Stimulated activated CD8-positive, alpha-beta memory T cell treated with anti-CD3 and anti-CD28 coated beads, Interleukin-7, amount 100 ng/mL, for 1 hour (primary cell): ENCODE data around the gene CYP24A1.
"Not testable (repeated sequence)": the region's sequence is repeated elsewhere in the genome, so short reads cannot be mapped to it uniquely, and the experiment has no call there.

Experiments used
- DNase-seq, 2 donors: peaks; one replicate each; pipeline ENCODE4 v3.0.0-alpha.2; 2020; ENCODE audit warnings: low read depth in 2 of 2

The CYP24A1 gene

GRCh38 chr20:54134445-54135220, 39.2 kb downstream of the CYP24A1 start:
- DNase-seq = no peak

DNA sequence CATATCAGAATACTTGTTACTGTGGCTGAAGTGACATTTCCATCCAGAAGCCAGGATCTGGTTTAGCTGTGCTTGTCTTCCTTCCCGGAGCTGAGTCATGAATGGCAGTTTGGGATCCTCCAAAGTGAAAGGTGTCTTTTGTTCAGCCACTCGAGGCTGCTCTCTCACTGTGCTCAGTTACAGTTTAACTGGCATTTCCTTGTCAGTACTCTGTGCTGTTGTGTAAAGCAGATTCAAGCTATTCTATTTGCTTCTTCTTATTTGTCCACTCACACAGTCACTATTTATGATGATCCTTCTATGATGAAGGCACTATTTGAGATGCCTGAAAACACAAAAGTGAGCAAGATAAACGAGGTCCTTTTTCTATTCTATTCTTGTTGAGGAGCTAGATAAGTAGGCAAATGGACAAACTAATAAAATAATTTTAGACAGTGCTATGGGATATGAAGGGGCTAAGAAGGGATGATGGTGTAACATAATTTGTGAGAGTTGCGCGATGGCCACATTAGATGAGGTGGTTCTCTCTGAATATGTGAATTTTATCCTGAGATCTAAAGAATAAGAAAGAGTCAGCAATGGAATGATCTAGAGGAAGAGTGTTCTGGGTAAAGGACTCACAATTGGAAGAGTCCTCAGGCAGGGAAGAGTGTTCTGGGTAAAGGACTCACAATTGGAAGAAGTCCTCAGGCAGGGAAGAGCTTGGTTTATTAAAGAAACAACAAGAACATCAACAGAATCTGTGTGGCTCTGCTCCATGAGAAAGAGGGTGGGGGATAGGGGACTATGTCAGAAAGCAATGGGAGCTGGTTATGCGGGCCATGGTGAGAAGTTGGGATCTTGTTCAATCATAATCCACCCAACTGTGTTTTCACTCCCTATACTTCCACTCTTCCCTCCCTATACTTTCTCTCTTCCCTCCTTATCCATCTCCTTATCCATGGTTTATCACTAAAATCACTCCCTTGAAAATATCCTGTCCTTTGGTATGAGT, 40.1 kb downstream of the CYP24A1 start:
- DNase-seq = no peak

DNA sequence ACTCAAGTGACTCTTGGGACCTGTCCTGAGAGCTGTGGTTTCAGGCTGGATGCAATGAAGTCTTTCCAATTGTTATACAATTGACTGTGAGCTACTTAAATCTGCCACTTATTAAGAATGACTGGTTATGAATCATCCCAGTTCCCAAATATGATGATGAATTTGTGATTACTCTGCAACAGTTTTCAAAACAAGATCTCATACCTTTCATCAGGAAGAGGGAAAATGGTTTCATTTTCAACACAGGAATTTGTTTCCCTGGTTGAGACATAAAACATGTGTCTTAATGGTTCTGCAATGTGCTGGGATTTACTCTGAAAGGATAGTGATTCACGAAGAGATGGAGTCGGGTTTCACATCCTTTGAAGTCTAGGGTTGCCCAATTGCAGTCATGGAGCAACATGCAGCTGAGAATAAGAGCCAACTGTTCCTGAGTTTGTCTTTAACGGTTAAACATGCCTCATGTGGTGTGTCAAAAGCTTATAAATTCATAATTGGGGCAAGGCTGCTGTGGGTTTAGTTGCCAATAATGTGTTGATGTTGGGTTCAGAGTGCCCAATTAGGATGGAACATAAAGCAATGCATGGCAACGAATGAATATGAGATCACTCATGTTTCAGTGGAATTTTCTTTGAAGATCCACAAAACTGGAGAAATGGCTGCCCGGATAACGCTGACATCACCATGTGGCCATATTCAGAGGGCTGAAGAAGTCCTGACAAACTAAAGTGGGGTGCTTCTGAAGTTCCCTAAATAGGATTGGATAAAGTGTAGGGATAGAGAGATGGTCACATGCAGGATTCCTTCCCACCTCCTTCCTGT, 41.0 kb downstream of the CYP24A1 start:
- DNase-seq = no peak

DNA sequence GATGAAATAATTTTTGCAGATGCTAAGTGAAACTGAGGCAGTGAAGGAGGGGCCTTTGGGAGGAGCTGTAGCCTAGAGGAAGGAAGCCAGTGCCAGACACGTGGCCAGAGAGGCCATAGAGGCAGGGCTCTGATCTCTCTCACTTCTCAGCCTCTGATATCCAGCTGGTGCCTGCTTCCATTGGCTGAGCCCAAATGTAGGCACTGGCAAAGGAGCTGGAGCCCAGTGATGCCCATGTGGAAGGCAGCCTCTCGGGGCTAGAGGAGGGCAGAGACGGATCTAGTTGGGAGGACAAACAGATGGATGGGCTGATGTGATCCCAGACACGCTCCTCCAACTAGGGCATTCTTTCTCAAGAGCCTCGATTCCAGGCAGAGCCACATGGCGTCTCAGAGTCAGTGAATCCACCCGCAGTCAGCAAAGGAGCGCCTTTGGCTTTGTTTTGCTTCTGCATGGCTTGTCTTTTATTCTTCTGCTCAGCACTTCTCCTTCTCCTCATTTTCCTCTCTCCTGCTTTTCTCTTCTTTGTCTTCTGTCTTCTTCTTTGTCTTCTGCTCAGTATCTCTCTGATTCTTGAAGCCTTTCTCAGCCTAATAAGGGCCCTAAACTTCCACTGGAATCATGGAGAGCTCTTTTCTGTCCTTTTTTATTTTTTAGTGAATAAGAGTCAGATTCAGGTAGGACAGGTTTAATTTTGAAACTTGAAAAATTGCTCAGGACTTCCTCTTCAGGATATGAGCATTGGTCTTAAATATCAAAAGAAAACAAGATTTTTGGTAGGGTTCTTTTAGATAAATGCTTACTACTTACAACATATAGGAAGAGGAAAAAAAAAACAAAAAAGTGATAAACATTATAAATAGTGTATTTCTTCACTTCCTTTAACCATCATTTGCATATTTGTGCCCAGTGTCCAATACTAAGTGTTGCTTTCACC, 41.8 kb downstream of the CYP24A1 start:
- DNase-seq = no peak

DNA sequence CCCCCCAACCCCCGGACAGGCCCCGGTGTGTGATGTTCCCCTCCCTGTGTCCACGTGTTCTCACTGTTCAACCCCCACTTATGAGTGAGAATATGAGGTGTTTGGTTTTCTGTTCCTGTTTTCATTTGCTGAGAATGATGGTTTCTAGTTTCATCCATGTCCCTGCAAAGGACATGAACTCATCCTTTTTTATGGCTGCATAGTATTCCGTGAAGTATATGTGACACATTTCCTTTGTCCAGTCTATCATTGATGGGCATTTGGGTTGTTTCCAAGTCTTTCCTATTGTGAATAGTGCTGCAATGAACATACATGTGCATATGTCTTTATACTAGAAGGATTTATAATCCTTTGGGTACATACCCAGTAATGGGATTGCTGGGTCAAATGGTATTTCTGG, 42.7 kb downstream of the CYP24A1 start:
- not testable (repeated sequence) for DNase-seq

DNA sequence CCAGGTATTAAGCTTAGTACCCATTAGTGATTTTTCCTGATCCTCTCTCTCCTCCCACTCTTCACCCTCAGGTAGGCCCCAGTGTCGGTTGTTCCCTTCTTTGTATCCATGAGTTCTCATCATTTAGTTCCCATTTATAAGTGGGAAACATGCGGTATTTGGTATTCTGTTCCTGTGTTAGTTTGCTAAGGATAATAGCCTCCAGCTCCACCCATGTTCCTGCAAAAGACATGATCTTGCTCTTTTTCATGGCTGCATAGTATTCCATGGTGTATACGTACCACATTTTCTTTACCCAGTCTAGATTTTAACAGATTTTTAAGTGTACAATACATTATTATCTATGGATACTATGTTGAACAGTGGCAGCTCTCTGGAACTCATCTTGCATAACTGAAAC, 44.4 kb downstream of the CYP24A1 start:
- no peak for DNase-seq

GRCh38 chr20:54127855-54128574, 45.8 kb downstream of the CYP24A1 start:
- DNase-seq = no peak

DNA sequence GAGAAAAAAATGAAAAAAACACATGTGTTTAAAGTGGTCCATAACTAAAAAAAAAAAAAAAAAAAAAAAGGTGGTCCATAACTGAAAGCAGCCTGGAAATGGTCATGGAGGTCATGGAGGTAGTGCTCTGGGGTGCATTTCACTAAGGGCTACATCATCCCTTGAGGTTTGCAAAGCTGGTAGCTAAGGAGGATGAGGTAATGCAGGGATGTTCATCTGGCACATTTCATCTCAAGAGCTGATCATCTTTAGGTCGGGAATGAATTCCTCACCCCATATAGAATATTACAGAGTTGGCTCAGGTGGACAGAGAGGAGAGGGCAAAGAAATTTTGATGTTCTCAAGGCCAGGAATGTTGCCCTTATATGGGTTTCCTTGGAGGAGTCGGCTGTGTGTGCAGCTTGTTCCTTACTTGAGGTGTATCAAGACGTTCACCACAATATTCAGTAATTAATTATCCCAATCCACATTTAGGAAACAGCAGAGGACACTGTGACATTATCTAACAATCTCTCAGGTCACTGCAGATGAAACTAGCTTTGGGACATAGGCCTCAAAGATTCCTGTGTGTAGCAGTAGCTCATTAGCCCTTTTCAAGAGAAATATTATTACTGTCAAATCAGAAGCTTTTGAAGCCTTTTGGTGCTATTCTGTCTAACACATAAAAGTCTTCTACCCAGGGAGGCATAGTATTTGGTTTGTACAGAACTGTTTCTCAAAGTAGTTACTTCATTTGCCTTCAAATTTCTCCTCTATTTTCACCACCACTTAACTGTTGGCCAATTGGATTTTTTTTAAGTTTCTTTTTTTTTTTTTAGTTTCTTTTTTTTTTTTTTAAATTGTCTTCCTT, 46.8 kb downstream of the CYP24A1 start:
- no peak for DNase-seq

DNA sequence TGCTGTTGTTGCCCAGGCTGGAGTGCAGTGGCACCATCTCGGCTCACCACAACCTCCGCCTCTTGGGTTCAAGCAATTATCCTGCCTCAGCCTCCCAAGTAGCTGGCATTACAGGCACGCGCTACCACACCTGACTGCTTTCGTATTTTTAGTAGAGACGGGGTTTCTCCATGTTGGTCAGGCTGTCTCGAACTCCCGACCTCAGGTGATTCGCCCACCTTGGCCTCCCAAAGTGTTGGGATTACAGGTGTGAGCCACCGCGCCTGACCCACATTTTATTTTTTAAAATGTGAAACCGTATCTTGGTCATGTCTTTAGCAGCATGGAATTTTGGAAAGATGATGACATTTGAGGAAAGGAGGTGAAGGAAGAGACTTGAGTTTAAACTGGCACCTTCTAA, 47.5 kb downstream of the CYP24A1 start:
- DNase-seq = not testable (repeated sequence)

DNA sequence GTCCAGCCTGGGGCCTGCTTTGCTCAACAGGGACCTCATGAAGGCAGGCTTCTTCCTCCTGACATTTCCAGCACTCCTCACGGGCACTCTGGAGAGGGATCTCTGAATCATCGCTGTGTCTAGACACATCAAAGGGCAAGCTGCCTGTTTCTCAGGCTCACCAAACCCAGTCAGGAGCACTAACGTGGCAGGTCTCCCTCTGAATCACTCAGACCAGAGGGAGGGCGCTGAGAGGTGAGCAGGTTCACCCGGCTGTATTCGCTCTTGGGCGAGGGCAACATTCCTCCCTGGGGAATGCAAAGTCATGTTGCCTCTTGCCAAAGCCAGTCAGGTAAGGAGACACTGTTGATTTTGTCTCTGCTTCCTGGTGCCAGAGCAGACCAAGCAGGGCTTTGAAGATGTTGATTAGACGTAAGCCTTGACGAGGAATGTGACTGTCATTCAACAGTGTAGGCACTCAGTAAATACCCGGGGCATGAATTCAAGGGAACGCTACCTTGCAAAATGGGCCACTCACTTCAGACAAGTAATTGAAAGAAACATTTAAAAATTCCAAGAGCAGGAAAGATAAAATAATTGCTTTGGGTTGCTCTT, 50.1 kb downstream of the CYP24A1 start:
- DNase-seq = no peak

DNA sequence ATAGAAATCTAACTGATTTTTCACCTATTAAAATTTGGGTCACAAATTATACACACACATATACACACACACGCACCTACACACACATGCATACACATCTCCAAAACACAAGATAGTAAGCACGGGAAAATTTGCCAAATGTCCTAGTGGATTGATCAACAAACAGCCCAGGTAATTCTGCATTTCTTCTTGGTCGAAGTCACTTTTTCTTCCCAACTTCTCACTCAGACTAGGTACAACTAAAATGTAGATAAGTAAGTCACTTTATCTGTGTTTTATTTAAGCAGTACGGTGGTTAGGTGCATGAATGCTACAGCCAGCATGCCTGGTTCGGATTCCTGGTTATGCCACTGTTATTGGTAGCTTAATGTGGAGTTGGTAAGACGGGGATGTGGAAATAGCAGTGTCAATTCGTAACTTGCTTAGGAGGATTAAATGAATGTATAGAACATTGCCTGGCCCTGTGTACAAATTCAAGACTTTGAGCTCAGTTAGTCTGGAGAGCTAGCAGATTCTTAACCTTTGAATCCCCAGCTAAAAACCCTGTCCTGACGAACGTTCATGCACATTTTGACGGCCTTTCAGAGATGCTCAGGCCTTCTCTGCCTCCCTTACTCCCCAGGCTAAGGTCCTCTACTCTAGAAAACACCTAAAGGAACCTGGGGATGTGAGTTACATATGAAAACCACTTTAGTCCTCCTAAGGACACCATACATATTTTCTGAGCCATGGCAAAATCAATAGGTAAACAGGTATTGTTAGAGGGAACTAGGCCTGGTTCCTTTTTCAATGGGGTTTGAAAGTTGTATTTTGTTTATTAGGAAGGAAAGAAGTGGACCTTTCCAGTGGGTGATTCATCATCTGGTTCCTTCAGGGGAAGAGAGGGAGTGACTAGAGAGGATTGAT, 50.9 kb downstream of the CYP24A1 start:
- DNase-seq = no peak

DNA sequence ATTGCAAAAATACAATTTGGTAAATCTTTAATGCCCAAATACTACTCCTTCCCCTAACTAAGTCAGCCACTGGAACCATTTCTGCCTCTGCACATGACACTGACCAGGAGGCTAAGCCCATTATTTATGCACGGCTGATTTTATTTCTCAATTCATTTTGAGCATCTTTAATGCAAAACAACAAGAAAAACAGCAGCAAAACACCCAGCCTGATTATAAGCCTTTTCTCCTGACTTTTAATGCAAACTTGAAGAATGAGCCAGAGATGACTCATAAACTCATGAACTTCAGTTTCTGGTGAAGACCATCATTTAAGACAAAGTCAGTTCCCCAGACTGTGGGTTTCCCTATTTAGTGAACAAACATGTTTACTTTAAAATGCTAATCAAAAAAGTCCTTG, 51.6 kb downstream of the CYP24A1 start:
- no peak for DNase-seq

DNA sequence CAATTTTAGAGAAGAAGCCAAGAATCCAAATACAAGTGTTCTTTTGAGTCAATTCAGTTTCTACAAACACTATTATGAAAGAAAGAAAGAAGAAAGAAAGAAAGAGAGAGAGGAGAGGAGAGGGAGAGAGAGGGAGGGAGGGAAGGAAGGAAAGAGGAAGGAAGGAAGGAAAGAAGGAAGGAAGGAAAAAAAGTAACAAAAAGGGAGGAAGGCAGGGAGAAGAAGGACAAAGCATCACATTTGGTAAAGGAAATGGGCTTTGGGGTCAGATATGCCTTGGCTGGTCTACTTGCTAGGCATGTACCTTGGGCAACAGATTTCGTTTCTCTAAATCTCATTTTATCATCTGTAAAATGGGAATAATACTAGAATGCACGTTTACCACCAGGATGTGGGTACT, 54.0 kb downstream of the CYP24A1 start:
- no peak for DNase-seq

DNA sequence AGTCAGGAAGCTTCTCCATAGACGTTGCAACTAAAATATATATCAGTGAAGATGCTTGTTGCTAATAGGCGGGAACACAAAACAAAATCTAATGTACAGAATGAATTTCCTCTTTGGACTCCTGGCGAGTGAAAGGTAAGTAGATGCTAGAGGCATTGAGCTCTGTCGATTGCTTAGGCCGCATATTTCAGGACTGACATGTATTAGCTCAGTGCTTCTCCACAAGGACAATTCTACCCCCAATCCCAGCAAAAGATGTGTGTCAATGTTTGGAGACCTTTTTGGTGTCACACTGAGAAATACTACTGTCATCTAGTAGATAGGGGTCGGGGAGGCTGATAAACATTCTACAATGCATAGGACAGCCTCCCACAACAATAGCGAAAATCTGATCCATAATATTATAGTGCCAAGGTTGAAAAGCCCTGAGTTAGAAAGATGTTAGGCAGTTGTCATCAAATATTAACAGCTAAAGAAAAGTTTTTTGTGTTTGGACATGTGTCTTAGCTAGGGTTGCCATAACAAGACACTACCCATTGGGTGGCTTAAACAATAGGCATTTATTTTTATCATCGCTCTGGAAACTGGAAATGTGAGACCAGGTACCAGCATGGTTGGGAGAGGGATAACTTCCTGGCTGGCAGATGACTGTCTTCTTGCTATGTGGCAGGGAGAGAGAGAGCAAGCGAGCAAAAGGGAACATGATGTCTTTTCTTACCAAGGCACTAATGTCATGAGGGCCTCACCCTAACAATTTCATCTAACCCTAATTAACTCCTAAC, 55.4 kb downstream of the CYP24A1 start:
- no peak for DNase-seq

DNA sequence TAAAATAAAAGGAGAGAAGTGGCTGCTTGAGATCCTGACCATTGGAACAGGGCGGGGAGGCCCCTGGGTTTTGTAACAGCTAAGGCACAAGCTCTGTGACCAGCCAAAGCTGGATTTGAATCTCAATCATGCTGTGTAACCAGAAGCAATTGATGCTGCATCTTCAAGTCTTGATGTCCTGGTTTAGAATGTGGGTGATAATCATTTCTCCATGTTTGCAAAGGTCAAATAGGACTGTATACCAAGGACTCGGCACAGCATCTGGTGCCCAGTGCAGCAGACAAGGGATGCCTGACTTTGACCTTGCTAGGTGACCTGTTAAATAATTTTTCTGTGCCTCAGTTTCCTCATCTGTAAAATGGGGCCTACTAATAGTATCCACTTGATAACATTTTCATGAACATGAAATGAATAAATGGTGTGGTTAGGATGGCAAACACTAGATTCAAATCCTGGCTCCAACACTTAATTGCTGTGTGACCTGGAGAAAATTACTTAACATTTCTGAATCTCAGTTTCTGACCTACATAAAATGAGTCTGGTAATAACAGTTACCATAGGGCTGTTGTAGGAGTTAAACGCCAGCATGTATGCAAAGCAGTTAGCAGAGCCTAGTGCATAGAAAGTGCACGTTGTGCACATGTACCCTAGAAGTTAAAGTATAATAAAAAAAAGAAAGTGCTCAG, 57.1 kb downstream of the CYP24A1 start:
- DNase-seq = no peak

DNA sequence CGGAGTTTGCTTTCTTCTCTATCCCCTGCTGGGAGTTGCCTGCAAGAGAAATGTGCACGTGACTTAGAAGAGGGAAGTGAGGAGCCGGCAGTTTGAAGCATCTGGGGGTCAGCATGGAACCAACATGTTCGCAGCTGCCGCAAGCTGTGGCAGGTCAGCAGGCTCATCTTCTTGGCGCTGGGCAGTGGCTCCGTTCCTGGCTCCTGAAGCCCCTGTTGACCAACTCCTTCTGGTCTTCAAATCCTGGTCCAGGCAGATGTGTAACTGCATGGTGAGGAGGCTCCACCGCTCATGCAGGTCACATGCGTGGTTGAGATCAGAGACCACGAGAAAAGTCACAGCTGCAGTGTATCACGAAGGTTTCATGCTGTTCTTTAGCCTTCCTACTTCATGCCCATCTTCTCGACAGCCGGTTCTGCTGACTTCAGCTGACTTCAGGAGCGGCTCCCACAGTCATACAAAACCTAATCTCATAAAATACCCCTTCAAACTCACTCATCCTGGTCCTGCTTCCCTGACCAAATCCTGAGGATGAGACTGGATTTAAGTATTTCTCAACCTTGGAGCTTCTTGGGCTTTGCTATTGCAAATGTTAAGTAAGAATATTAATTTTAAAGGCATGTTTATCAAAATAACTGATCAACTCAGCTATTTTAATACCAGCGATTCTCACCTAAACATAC, 58.5 kb downstream of the CYP24A1 start:
- no peak for DNase-seq
